ENCODE data around the gene FEN1. TPM values are rescaled to one million over a fixed set of nuclear protein-coding genes. Genes with fewer than 3 reads are reported as not detected.

FEN1 gene
- total and polyA plus RNA-seq, 7 donors, result 5.7 to 30.3 (median 10.3) TPM

DNA sequence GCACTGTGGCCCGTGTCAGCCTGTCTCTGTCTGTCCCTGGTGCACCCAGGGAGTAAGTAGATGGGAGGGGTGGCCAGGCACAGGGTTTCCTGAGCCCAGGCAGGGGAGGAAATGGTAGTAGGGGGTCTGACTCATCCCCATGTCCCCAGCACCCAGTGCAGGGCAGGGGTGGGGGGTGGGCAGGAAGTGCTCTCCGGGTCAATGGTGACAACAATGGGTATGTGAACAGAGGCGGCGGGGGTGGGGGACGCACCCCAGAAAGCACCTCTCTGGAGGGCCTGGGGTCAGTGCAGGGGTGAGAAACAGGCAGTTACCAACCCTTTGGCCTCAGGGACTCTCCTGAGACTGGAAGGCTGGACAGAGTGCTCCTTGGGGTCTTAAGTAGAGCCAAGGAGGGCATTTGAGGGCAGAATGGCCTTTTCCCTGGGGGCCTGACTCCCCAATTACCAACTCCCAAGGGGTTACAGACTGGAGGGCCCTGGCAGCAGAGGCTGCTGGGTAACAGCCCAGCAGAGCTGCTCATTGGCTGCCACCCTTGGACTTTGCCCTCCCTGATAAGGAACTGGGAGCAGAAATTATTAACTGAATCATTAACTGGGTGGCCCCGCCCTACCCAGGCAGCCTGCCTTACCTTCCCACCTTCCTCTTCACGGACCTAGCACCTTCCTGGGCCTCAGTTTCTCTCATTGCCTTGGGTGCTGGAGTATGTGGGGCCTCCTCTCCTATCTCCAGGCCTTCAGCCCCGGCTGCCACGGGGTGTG is 36.1 kb upstream of the FEN1 start:
- DNase-seq (no peak), ATAC-seq (no peak)
- no peaks in the 10 kb centered on the region for H3K4me1 ChIP-seq
- no peak overlapping the region for H3K27ac ChIP-seq
- intact Hi-C loops (cut with DNase I), result no loop called here
- peaks cover 0 to 12% (median 3%) of the 10 kb centered on the region in 3 donors for H3K27me3 ChIP-seq (ENCODE audit: insufficient read depth in 3 of 3, low read length in 2 of 3)
- H3K36me3 ChIP-seq (ENCODE audit: insufficient read depth in 1 of 2, low read depth in 1 of 2), result no peaks in the 10 kb centered on the region
- WGBS, 3 donors, result 69 to 77% (median 73%) methylated on average over 9 of the region's 9 CpGs
- TF ChIP-seq, protein P1, sequence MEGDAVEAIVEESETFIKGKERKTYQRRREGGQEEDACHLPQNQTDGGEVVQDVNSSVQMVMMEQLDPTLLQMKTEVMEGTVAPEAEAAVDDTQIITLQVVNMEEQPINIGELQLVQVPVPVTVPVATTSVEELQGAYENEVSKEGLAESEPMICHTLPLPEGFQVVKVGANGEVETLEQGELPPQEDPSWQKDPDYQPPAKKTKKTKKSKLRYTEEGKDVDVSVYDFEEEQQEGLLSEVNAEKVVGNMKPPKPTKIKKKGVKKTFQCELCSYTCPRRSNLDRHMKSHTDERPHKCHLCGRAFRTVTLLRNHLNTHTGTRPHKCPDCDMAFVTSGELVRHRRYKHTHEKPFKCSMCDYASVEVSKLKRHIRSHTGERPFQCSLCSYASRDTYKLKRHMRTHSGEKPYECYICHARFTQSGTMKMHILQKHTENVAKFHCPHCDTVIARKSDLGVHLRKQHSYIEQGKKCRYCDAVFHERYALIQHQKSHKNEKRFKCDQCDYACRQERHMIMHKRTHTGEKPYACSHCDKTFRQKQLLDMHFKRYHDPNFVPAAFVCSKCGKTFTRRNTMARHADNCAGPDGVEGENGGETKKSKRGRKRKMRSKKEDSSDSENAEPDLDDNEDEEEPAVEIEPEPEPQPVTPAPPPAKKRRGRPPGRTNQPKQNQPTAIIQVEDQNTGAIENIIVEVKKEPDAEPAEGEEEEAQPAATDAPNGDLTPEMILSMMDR (IDR thresholded peaks at IDR 0.05), result no peak
- H3K9me3 ChIP-seq, result no peaks in the 10 kb centered on the region
- H3K4me3 ChIP-seq, result no peak overlapping the region

DNA sequence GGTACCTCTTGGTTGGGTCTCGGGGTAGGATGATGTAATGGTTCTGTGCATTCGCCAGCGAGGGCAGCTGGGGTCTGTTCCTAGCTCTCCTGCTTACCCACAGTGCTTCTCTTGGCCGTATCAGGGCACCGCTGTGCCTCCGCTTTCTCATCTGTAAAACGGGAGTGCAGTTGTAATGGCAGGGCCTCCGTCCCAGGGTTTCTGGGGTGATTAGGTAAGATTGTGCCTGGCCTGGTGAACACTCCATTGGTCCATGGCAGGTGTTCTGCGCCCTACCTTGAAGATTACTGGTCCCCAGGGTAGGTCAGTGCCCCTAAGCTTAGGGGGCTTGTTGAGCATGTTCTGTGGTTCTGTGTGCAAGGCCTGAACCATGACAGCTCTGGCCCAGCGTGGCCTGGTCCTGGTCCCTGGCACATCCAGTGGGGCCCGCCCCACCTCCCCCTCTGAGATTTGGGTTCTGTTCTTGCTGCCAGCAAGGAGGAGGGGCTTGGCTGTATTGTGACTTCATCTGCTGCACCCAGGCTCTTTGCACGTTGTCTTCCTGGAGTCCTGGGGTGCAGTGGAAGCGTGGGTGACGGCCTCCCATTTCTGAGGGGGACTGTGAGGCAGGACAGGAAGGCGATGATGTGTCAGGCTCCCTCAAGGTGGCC is 35.4 kb upstream of the FEN1 start:
- no peak overlapping the region for H3K27ac ChIP-seq
- no peak overlapping the region for H3K4me3 ChIP-seq
- peaks cover 0 to 13% (median 5%) of the 10 kb centered on the region in 3 donors for H3K27me3 ChIP-seq (ENCODE audit: insufficient read depth in 3 of 3, low read length in 2 of 3)
- intact Hi-C loops (cut with DNase I), result no loop called here
- H3K36me3 ChIP-seq (ENCODE audit: insufficient read depth in 1 of 2, low read depth in 1 of 2), result no peaks in the 10 kb centered on the region
- no peaks in the 10 kb centered on the region for H3K4me1 ChIP-seq
- TF ChIP-seq, protein P1 (IDR thresholded peaks at IDR 0.05), result no peak
- ATAC-seq, result no peak
- 86 to 87% (median 86%) methylated on average over 15 of the region's 15 CpGs for WGBS, 3 donors
- no peak for DNase-seq
- H3K9me3 ChIP-seq, result no peaks in the 10 kb centered on the region

DNA sequence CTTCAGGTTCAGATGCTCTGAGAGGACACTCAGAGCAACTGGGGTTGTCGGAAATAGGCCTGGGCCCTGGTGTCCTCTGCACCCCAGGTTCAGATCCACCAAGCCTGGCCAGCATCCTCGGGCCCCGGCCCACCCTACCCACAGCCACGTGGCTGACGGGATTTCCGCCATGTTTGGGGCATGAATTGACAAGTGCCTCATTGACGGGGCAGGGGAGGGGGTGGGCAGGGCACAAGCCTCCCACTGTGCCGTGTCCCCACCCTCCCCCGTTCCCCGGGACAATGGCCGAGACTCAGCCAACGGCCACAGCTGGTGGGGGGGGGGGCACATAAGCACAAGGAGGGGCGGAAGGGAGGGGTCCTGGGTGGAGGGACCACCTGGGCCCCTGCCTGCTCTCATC is 31.8 kb upstream of the FEN1 start:
- 36 to 53% (median 40%) methylated on average over 12 to 13 of the region's 13 CpGs for WGBS, 3 donors
- Histone ChIP-seq H3K27me3 (ENCODE audit: insufficient read depth in 3 of 3, low read length in 2 of 3) (peaks cover 0 to 26% (median 10%) of the 10 kb centered on the region in 3 donors), H3K36me3 (ENCODE audit: insufficient read depth in 1 of 2, low read depth in 1 of 2) (no peaks in the 10 kb centered on the region), H3K9me3 (no peaks in the 10 kb centered on the region), H3K4me1 (no peaks in the 10 kb centered on the region), H3K4me3 (no peak overlapping the region), H3K27ac (no peak overlapping the region)
- ATAC-seq (no peak), DNase-seq (no peak)
- intact Hi-C loops (cut with DNase I), result no loop called here
- TF ChIP-seq, protein P1 (IDR thresholded peaks at IDR 0.05), result no peak

DNA sequence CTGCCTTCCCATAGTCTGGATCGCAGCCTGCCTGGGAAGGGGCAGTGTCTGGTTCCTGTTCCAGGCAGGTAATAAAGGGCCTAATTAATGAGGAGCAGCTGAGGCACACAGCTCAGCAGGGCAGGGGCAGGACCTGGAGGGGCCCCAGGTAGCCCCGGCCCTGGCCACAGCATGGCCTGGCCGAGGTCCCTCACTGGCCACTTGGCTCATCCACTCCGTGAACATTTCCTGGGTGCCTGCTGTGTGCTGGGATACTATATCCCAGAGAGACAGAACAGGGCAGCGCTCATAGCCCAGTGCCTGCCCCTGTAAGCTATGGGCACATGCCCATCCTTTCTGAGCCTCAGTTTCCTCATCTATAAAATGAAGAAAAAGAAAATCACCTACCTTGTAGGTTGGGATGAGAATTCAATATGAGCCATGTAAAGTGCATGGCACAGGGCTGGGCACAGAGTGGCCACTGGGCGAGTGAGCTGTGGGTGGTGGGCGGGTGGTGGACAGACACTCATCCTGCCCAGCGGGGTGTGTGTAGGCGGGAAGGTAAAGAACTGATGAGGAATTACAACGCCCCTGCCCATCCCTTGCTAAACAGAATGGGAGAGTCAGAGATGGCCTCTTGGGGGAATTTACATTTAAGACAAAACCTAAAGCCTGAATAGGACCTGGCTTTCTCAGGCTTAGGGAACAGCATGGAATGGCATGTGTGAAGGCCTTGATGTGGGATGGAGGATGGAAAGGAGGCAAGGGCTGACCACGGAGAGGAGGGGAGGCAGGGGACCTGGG is 31.1 kb upstream of the FEN1 start:
- Histone ChIP-seq H3K36me3 (ENCODE audit: insufficient read depth in 1 of 2, low read depth in 1 of 2) (no peaks in the 10 kb centered on the region), H3K4me1 (no peaks in the 10 kb centered on the region), H3K27ac (no peak overlapping the region), H3K27me3 (ENCODE audit: insufficient read depth in 3 of 3, low read length in 2 of 3) (peaks cover 0 to 26% (median 10%) of the 10 kb centered on the region in 3 donors), H3K4me3 (no peak overlapping the region), H3K9me3 (no peaks in the 10 kb centered on the region)
- no peak for DNase-seq
- ATAC-seq, result no peak
- TF ChIP-seq, protein P1 (IDR thresholded peaks at IDR 0.05), result no peak
- intact Hi-C loops (cut with DNase I), result no loop called here
- WGBS, 3 donors, result 68 to 79% (median 70%) methylated on average over 11 of the region's 11 CpGs
